HCT116 (cell line): ENCODE measurements around the gene TRIM37. TPM values are rescaled to one million over a fixed set of nuclear protein-coding genes. Genes with fewer than 3 reads are reported as not detected.

ENCODE experiments used
- ATAC-seq: fragments of 200-7000 bp; cut with Tn5 transposase; 2 replicates; pipeline ENCODE4 v1.9.1; 2020; ENCODE audit warnings: mild to moderate bottlenecking, moderate library complexity
- BruUV-seq: library from RNA; stranded (reverse); fragments of 400-500 nt; replicated peaks from 2 replicates; lab custom pipeline; 2021; lab: Mats Ljungman, UMichigan
- CTCF ChIA-PET: fragments of 300-600 bp; sonication (Branson Sonifier 250); formaldehyde crosslinking; loops from one replicate; lab custom pipeline; 2021; ENCODE audit warnings: antibody characterized with exemption; lab: Charles Lee
- POLR2A ChIA-PET: fragments of 300-600, 350-600 bp; sonication (Branson Sonifier 250); formaldehyde crosslinking; loops from one replicate; lab custom pipeline; 2021; ENCODE audit warnings: antibody characterized with exemption; lab: Charles Lee
- RAD21 ChIA-PET, 2 experiments: fragments of 300-600 bp; sonication (Branson Sonifier 250); formaldehyde crosslinking; loops; one replicate each; lab custom pipeline; 2023; ENCODE audit warnings: low total read pairs in 2 of 2; ENCODE audit not compliant: uncharacterized antibody in 2 of 2, unreplicated experiment in 2 of 2, low non-redundant PET in 1 of 2; lab: Charles Lee
- DNase-seq: peaks from one replicate; pipeline ENCODE4 v3.0.0-alpha.2; 2010; ENCODE audit warnings: low read depth, low spot score
- H2AFZ ChIP-seq: fragments of 200-600 bp; shearing (Covaris generic), sonication (generic); 2 replicates; pipeline ENCODE4 v1.6.1; 2017; ENCODE audit warnings: low read depth, mixed run types, mixed read lengths, antibody characterized with exemption, low read length; ENCODE audit not compliant: poor library complexity, severe bottlenecking
- H3K27ac ChIP-seq: 2 replicates; pipeline ENCODE4 v1.5.1; 2012; ENCODE audit warnings: low read depth, low read length
- H3K27me3 ChIP-seq: fragments of 200-600 bp; sonication (generic); 2 replicates; pipeline ENCODE4 v1.6.1; 2016; ENCODE audit warnings: mixed run types, low read length, mixed read lengths; ENCODE audit not compliant: insufficient read depth
- H3K36me3 ChIP-seq, 2 experiments: fragments of 200-500 bp in 1 of 2; fragments of 200-600 bp in 1 of 2; sonication (Bioruptor generic) in 1 of 2; sonication (generic) in 1 of 2; 2 replicates each; pipeline versions ENCODE4 v1.5.1 to v1.6.1; 2014 to 2016; ENCODE audit warnings: low read length in 2 of 2, inconsistent platforms in 1 of 2, mixed read lengths in 1 of 2, mixed run types in 1 of 2; ENCODE audit not compliant: insufficient read depth in 2 of 2, control insufficient read depth in 1 of 2
- H3K4me1 ChIP-seq, 2 experiments: fragments of 200-600 bp in 1 of 2; sonication (generic) in 1 of 2; 2 replicates each; pipeline versions ENCODE4 v1.5.1 to v1.6.1; 2012 to 2017; ENCODE audit warnings: low read length in 2 of 2, inconsistent platforms in 1 of 2, mild to moderate bottlenecking in 1 of 2, mixed read lengths in 1 of 2, mixed run types in 1 of 2, moderate library complexity in 1 of 2; ENCODE audit not compliant: insufficient read depth in 2 of 2, control insufficient read depth in 1 of 2
- H3K4me2 ChIP-seq: fragments of 200-600 bp; sonication (generic); 2 replicates; pipeline ENCODE4 v1.6.1; 2017; ENCODE audit warnings: mixed run types, low read length, mixed read lengths
- H3K4me3 ChIP-seq, 2 experiments: fragments of 200-600 bp in 1 of 2; sonication (generic) in 1 of 2; replicated peaks in 1 of 2; 2 replicates each; pipeline ENCODE4 v1.5.1; 2011 to 2016; ENCODE audit warnings: low read length in 2 of 2, control low read depth in 1 of 2, low read depth in 1 of 2, mild to moderate bottlenecking in 1 of 2, mixed read lengths in 1 of 2, mixed run types in 1 of 2
- H3K79me2 ChIP-seq: fragments of 200-600 bp; sonication (generic); 2 replicates; pipeline ENCODE4 v1.6.1; 2017; ENCODE audit warnings: mild to moderate bottlenecking, mixed run types, low read length, moderate library complexity, mixed read lengths; ENCODE audit not compliant: insufficient read depth
- H3K9ac ChIP-seq: fragments of 200-600 bp; sonication (generic); 2 replicates; pipeline ENCODE4 v1.6.1; 2016; ENCODE audit warnings: low read length, mixed read lengths
- H3K9me2 ChIP-seq: fragments of 200-600 bp; sonication (generic), shearing (Covaris generic); 2 replicates; pipeline ENCODE4 v1.6.1; 2017; ENCODE audit warnings: mixed run types, mild to moderate bottlenecking, moderate library complexity; ENCODE audit not compliant: insufficient read depth
- H3K9me3 ChIP-seq, 2 experiments: fragments of 200-500 bp in 1 of 2; fragments of 200-600 bp in 1 of 2; sonication (Bioruptor generic) in 1 of 2; sonication (generic) in 1 of 2; 2 replicates each; pipeline ENCODE4 v1.6.1; 2014 to 2017; ENCODE audit warnings: low read length in 2 of 2, mixed read lengths in 2 of 2, inconsistent platforms in 1 of 2, low read depth in 1 of 2, mild to moderate bottlenecking in 1 of 2, mixed run types in 1 of 2, moderate library complexity in 1 of 2; ENCODE audit not compliant: control insufficient read depth in 1 of 2, insufficient read depth in 1 of 2
- H4K20me1 ChIP-seq: fragments of 200-600 bp; sonication (generic), shearing (Covaris generic); 2 replicates; pipeline ENCODE4 v1.6.1; 2017; ENCODE audit warnings: mixed run types, mild to moderate bottlenecking, moderate library complexity; ENCODE audit not compliant: insufficient read depth
- CEBPB ChIP-seq: IDR thresholded peaks from 2 replicates; pipeline ENCODE4 v1.6.1; 2012; ENCODE audit warnings: low read depth
- EGR1 ChIP-seq: IDR thresholded peaks from 2 replicates; pipeline ENCODE4 v1.6.1; 2012; ENCODE audit warnings: low read depth
- ELF1 ChIP-seq: IDR thresholded peaks from 2 replicates; pipeline ENCODE4 v1.6.1; 2012; ENCODE audit warnings: low read depth, borderline replicate concordance
- EZH2 ChIP-seq: fragments of 200-600 bp; sonication (generic); IDR thresholded peaks from 2 replicates; pipeline ENCODE4 v1.6.1; 2017; ENCODE audit warnings: antibody characterized with exemption, mixed run types
- FOSL1 ChIP-seq: IDR thresholded peaks from 2 replicates; pipeline ENCODE4 v1.6.1; 2012; ENCODE audit warnings: low read depth
- POLR2A ChIP-seq: IDR thresholded peaks from 2 replicates; pipeline ENCODE4 v1.7.0; 2011; ENCODE audit warnings: borderline replicate concordance; ENCODE audit not compliant: insufficient read depth, insufficient read length; ENCODE audit errors: extremely low read depth
- RAD21 ChIP-seq: IDR thresholded peaks from 2 replicates; pipeline ENCODE4 v1.6.1; 2012; ENCODE audit warnings: low read depth, mild to moderate bottlenecking
- SIN3A ChIP-seq: IDR thresholded peaks from 2 replicates; pipeline ENCODE4 v1.6.1; 2012; ENCODE audit warnings: low read depth
- SRF ChIP-seq: IDR thresholded peaks from 2 replicates; pipeline ENCODE4 v1.6.1; 2012; ENCODE audit warnings: low read depth
- TCF7L2 ChIP-seq: IDR thresholded peaks from 2 replicates; pipeline ENCODE4 v1.7.0; 2011; ENCODE audit warnings: borderline replicate concordance, inconsistent platforms; ENCODE audit not compliant: insufficient read depth, insufficient read length; ENCODE audit errors: extremely low read depth
- ZFX ChIP-seq: fragments of 450-650 bp; IDR thresholded peaks from 2 replicates; pipeline ENCODE4 v1.6.1; 2017
- ZNF274 ChIP-seq: fragments of 200-500 bp; sonication (Bioruptor generic); IDR thresholded peaks from 2 replicates; pipeline ENCODE4 v1.6.1; 2014; ENCODE audit warnings: mild to moderate bottlenecking, low read depth, low read length, inconsistent platforms
- intact Hi-C: fragments of 100-400 bp; cut with micrococcal nuclease; formaldehyde crosslinking; loops from 2 replicates; pipeline ENCODE4 v1.10.0; 2022
- total RNA-seq: library from RNA; stranded (reverse); gene quantifications from one replicate; pipeline ENCODE4 v1.2.1, GENCODE V29; 2021; ENCODE audit not compliant: unreplicated experiment
- TF ChIP-seq, protein P1 (sequence below): IDR thresholded peaks from 2 replicates; pipeline ENCODE4 v1.6.1; 2012
- TF ChIP-seq, protein P2 (sequence below): IDR thresholded peaks from 2 replicates; pipeline ENCODE4 v1.6.1; 2012; ENCODE audit warnings: low read depth
- TF ChIP-seq, protein P3 (sequence below): IDR thresholded peaks from 2 replicates; pipeline ENCODE4 v1.6.1; 2012

The TRIM37 gene
- total RNA-seq, 1 experiment from 2014 or later = 55.7 TPM

DNA sequence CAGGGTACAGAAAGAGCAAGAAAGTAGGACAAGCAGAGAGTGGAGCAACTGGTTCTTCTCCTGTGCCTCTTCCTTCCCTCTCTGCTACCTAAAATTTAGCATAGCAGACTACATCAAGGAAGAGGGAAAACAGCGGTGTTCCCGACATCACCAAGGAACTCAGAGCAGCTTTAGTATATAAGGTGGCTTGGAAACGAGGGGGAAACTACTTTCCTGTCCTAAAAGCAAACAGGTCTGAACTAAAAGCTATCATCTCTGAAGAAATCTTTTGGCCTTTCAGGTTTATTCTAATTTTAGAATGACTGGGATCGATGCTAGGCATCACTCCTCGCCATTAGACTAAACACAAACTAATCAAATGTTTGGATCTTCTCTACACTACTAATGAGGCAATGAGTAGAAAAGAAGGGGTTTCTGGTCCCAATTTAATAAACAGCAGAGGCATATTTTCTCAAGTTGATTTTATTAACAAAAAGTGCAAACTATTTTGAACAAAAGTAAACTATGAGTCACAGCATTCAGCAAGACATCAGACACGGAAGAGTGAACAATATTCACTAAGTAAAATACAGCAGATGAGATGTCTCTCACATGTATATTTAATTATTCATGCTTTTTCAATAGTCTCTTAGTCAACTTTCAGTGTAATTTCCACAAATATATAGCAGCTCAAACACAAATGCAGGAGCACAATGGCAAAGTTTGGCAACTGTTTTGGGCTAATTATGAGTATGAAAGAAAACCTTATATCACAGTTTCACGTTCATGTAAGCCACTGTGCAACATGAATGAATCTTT, 108.7 kb downstream of the TRIM37 start:
- Histone ChIP-seq H3K4me3 (no peak overlapping the region), H3K79me2 (no peaks in the 10 kb centered on the region), H4K20me1 (no peaks in the 10 kb centered on the region), H3K27ac (no peak overlapping the region), H3K9ac (no peak overlapping the region), H3K36me3 (peaks cover 15 to 17% of the 10 kb centered on the region in 2 experiments; a peak in 3 of 4 replicates), H3K4me2 (no peak overlapping the region), H3K9me2 (no peaks in the 10 kb centered on the region), H3K9me3 (no peaks in the 10 kb centered on the region), H2AFZ (no peak overlapping the region), H3K27me3 (no peaks in the 10 kb centered on the region), H3K4me1 (peaks cover 0 to 11% of the 10 kb centered on the region in 2 experiments; a peak in 2 of 4 replicates)
- POLR2A ChIA-PET = no interaction called here
- ATAC-seq (no peak), DNase-seq (no peak)
- CTCF ChIA-PET = no interaction called here
- intact Hi-C loops = no loop called here
- TF ChIP-seq, protein P1, sequence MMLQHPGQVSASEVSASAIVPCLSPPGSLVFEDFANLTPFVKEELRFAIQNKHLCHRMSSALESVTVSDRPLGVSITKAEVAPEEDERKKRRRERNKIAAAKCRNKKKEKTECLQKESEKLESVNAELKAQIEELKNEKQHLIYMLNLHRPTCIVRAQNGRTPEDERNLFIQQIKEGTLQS = no peak
- TF ChIP-seq, protein P2, sequence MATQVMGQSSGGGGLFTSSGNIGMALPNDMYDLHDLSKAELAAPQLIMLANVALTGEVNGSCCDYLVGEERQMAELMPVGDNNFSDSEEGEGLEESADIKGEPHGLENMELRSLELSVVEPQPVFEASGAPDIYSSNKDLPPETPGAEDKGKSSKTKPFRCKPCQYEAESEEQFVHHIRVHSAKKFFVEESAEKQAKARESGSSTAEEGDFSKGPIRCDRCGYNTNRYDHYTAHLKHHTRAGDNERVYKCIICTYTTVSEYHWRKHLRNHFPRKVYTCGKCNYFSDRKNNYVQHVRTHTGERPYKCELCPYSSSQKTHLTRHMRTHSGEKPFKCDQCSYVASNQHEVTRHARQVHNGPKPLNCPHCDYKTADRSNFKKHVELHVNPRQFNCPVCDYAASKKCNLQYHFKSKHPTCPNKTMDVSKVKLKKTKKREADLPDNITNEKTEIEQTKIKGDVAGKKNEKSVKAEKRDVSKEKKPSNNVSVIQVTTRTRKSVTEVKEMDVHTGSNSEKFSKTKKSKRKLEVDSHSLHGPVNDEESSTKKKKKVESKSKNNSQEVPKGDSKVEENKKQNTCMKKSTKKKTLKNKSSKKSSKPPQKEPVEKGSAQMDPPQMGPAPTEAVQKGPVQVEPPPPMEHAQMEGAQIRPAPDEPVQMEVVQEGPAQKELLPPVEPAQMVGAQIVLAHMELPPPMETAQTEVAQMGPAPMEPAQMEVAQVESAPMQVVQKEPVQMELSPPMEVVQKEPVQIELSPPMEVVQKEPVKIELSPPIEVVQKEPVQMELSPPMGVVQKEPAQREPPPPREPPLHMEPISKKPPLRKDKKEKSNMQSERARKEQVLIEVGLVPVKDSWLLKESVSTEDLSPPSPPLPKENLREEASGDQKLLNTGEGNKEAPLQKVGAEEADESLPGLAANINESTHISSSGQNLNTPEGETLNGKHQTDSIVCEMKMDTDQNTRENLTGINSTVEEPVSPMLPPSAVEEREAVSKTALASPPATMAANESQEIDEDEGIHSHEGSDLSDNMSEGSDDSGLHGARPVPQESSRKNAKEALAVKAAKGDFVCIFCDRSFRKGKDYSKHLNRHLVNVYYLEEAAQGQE = no peak
- no peak for TF ChIP-seq EZH2
- TF ChIP-seq, protein P3, sequence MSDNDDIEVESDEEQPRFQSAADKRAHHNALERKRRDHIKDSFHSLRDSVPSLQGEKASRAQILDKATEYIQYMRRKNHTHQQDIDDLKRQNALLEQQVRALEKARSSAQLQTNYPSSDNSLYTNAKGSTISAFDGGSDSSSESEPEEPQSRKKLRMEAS = no peak
- TF ChIP-seq ZNF274 = no peak
- no peak for TF ChIP-seq TCF7L2
- no peak for TF ChIP-seq FOSL1
- no peak for TF ChIP-seq CEBPB
- TF ChIP-seq SIN3A = no peak
- TF ChIP-seq RAD21 = no peak
- TF ChIP-seq POLR2A = no peak
- TF ChIP-seq ZFX = no peak
- no peak for TF ChIP-seq EGR1
- no peak for TF ChIP-seq ELF1
- TF ChIP-seq SRF = no peak
- RAD21 ChIA-PET = no interaction called here
- BruUV-seq = no TSS peak
